K562 (cell line): Measurements from ENCODE around the gene FNBP1. TPM values are rescaled to one million over a fixed set of nuclear protein-coding genes. Genes with fewer than 3 reads are reported as not detected.

ENCODE experiments used
- BMI1 ChIP-seq: fragments of 150-350 bp; IDR thresholded peaks from 2 replicates; pipeline ENCODE4 v1.6.1; 2014; ENCODE audit warnings: low read length
- CHD4 ChIP-seq: fragments of 200-600 bp; sonication (generic); IDR thresholded peaks from 3 replicates; pipeline ENCODE4 v1.6.1; 2012; ENCODE audit warnings: low read depth, mild to moderate bottlenecking, mixed read lengths, low read length, inconsistent platforms; ENCODE audit not compliant: insufficient read depth, insufficient replicate concordance, poor library complexity, severe bottlenecking
- ETS1 ChIP-seq: conservative IDR thresholded peaks from 2 replicates; pipeline ENCODE4 v1.6.1; 2011; ENCODE audit warnings: low read depth, mild to moderate bottlenecking, low read length; ENCODE audit not compliant: control insufficient read depth
- ETV5 ChIP-seq: sonication (generic); formaldehyde crosslinking; IDR thresholded peaks from 2 replicates; pipeline ENCODE4 v1.4.0; 2020; ENCODE audit warnings: low read depth, mild to moderate bottlenecking, missing genetic modification reagents
- GABPA ChIP-seq: fragments of 200-800 bp; sonication (Bioruptor generic); conservative IDR thresholded peaks from 2 replicates; pipeline ENCODE4 v1.6.1; 2016; ENCODE audit warnings: low read depth, missing genetic modification characterization, missing compliant biosample characterization
- GABPB1 ChIP-seq: sonication (generic); formaldehyde crosslinking; IDR thresholded peaks from 2 replicates; pipeline ENCODE4 v1.8.0; 2022; ENCODE audit warnings: mild to moderate bottlenecking, missing genetic modification reagents
- GTF2A2 ChIP-seq: IDR thresholded peaks from 2 replicates; pipeline ENCODE4 v1.6.1; 2016; ENCODE audit warnings: mild to moderate bottlenecking, missing genetic modification characterization, missing compliant biosample characterization
- MAX ChIP-seq: sonication (generic); formaldehyde crosslinking; IDR thresholded peaks from 2 replicates; pipeline ENCODE4 v1.9.0; 2022; ENCODE audit warnings: mild to moderate bottlenecking, missing genetic modification reagents
- MBD2 ChIP-seq: sonication (generic); IDR thresholded peaks from 2 replicates; pipeline ENCODE4 v1.6.1; 2016; ENCODE audit warnings: low read depth, borderline replicate concordance
- NFRKB ChIP-seq: fragments of 450-650 bp; IDR thresholded peaks from 2 replicates; pipeline ENCODE4 v1.6.1; 2016; ENCODE audit warnings: low read depth
- NKRF ChIP-seq: fragments of 450-650 bp; IDR thresholded peaks from 2 replicates; pipeline ENCODE4 v1.6.1; 2016; ENCODE audit warnings: borderline replicate concordance
- NONO ChIP-seq, 2 experiments: fragments of 200-400 bp in 1 of 2; fragments of 450-650 bp in 1 of 2; formaldehyde crosslinking in 1 of 2; IDR thresholded peaks; 2 replicates each; pipeline ENCODE4 v1.6.1; 2017; ENCODE audit warnings: low read depth in 2 of 2, mild to moderate bottlenecking in 2 of 2, moderate library complexity in 2 of 2, low read length in 1 of 2
- PHB ChIP-seq: fragments of 250-450 bp; sonication (Bioruptor Pico); IDR thresholded peaks from 2 replicates; pipeline ENCODE4 v1.5.0; 2021
- POLR2B ChIP-seq: fragments of 450-650 bp; IDR thresholded peaks from 2 replicates; pipeline ENCODE4 v1.6.1; 2018; ENCODE audit warnings: low read depth; ENCODE audit not compliant: partially characterized antibody
- POLR2H ChIP-seq: IDR thresholded peaks from 2 replicates; pipeline ENCODE4 v1.6.1; 2016; ENCODE audit warnings: missing genetic modification characterization, low read depth, mild to moderate bottlenecking, control low read depth, missing compliant biosample characterization, moderate library complexity
- SIN3B ChIP-seq: fragments of 450-650 bp; IDR thresholded peaks from 2 replicates; pipeline ENCODE4 v1.6.1; 2017; ENCODE audit warnings: low read depth, mild to moderate bottlenecking, moderate library complexity
- TAF1 ChIP-seq: IDR thresholded peaks from 2 replicates; pipeline ENCODE4 v1.6.1; 2011; ENCODE audit warnings: mild to moderate bottlenecking, low read length, moderate library complexity; ENCODE audit not compliant: insufficient read depth, control insufficient read depth, severe bottlenecking; ENCODE audit errors: extremely low read depth
- TCF3 ChIP-seq: sonication (generic); formaldehyde crosslinking; IDR thresholded peaks from 2 replicates; pipeline ENCODE4 v1.4.0; 2020; ENCODE audit warnings: mild to moderate bottlenecking, missing genetic modification reagents
- TFAP4 ChIP-seq: sonication (generic); formaldehyde crosslinking; IDR thresholded peaks from 2 replicates; pipeline ENCODE4 v1.8.0; 2022; ENCODE audit warnings: missing genetic modification reagents, mild to moderate bottlenecking, moderate library complexity, borderline replicate concordance
- YY1 ChIP-seq, 3 experiments: IDR thresholded peaks; 2 replicates each; pipeline ENCODE4 v1.6.1; 2011; ENCODE audit warnings: low read length in 2 of 3, mild to moderate bottlenecking in 2 of 3, moderate library complexity in 2 of 3, borderline replicate concordance in 1 of 3, control low read depth in 1 of 3, low read depth in 1 of 3; ENCODE audit not compliant: insufficient read depth in 3 of 3, insufficient replicate concordance in 2 of 3, control insufficient read depth in 1 of 3, insufficient read length in 1 of 3; ENCODE audit errors: extremely low read depth in 1 of 3
- ZNF263 ChIP-seq: sonication (generic); formaldehyde crosslinking; IDR thresholded peaks from 2 replicates; pipeline ENCODE4 v1.8.0; 2022; ENCODE audit warnings: mild to moderate bottlenecking, missing genetic modification reagents, borderline replicate concordance
- ZNF316 ChIP-seq: fragments of 450-650 bp; IDR thresholded peaks from 2 replicates; pipeline ENCODE4 v1.6.1; 2016
- polyA plus RNA-seq, 8 experiments: library from polyadenylated mRNA; depleted of rRNA in 4 of 8; stranded (reverse) in 5 of 8; unstranded in 3 of 8; fragments of >200 nt; fragmentation: Nextera tagmentation in 2 of 8; fragmentation: Illumina TruSeq in 1 of 8; extraction: Ambion mirVana in 2 of 8; extraction: Trizol in 1 of 8; gene quantifications; 2 replicates each; pipeline versions ENCODE4 v1.2.1 to v1.2.3, GENCODE V29; 2011 to 2014; ENCODE audit warnings: inconsistent platforms in 1 of 8, missing spikeins in 1 of 8
- total RNA-seq, 7 experiments: library from RNA; depleted of rRNA in 6 of 7; stranded (reverse); fragments of >200 nt in 6 of 7; fragmentation: Illumina TruSeq in 2 of 7; extraction: Trizol in 2 of 7; gene quantifications; 2 replicates each; pipeline versions ENCODE4 v1.2.1 to v1.2.3, GENCODE V29; 2011 to 2021; ENCODE audit warnings: low replicate concordance in 1 of 7

Gene FNBP1
- total and polyA plus RNA-seq, 9 of the 15 experiments (the other 6 are each of a cell fraction or from before 2014, with no cell fraction given) = 1.8 to 14.9 (median 7.6) TPM

GRCh38 chr9:130053504-130054324, 10.7 kb upstream of the FNBP1 start, which contains the start of gene GPR107 (continued):
- peak; percentile 87 for TF ChIP-seq NFRKB
- no peak for TF ChIP-seq GTF2A2
- peak; percentile 42; the same call in 1 of the 2 replicates for TF ChIP-seq NKRF
- peak; percentile 85 for TF ChIP-seq GABPB1
- peak; percentile 64; the same call in 1 of the 2 replicates for TF ChIP-seq ETS1
- peak; percentile 85 for TF ChIP-seq SIN3B
- TF ChIP-seq ETV5 (CRISPR knock-in tag) = peak; percentile 80; the same call in 1 of the 2 replicates
- TF ChIP-seq CHD4 = no peak
- TF ChIP-seq TAF1 = peak; percentile 97
- TF ChIP-seq TFAP4 (CRISPR knock-in tag) = peak; percentile 83; the same call in 1 of the 2 replicates
- TF ChIP-seq BMI1 = peak; percentile 84
- peak; percentile 75 for TF ChIP-seq POLR2H (tag)
- TF ChIP-seq NONO (IDR thresholded peaks at IDR 0.05; ENCODE audit: low read depth in 2 of 2, low read length in 1 of 2) = peak; percentile 11 to 31; a peak in 2 of 4 replicates
- 0 out of 2 replicates have a peak, but pooled peaks have one; percentile 11 for TF ChIP-seq MAX (CRISPR knock-in tag)
- TF ChIP-seq POLR2B = peak; percentile 79
- TF ChIP-seq ZNF263 (CRISPR knock-in tag) = 0 out of 2 replicates have a peak, but pooled peaks have one; percentile 31
- TF ChIP-seq ZNF316 = no peak
- TF ChIP-seq TCF3 (CRISPR knock-in tag) = 0 out of 2 replicates have a peak, but pooled peaks have one; percentile 18
- TF ChIP-seq MBD2 = peak; percentile 58; the same call in 1 of the 2 replicates
- peak; percentile 96 for TF ChIP-seq GABPA (tag)
- TF ChIP-seq YY1 (IDR thresholded peaks at IDR 0.05; ENCODE audit: borderline replicate concordance in 1 of 3, control insufficient read depth in 1 of 3, extremely low read depth in 1 of 3, insufficient read depth in 3 of 3, insufficient read length in 1 of 3, insufficient replicate concordance in 2 of 3, low read depth in 1 of 3, low read length in 2 of 3) = peak; percentile 86 to 99 (median 97)
- TF ChIP-seq PHB (CRISPR knock-in tag) = no peak
